ENCODE data around the gene RETN. TPM values are rescaled to one million over a fixed set of nuclear protein-coding genes. Genes with fewer than 3 reads are reported as not detected.

The RETN gene
- total RNA-seq, 4 donors from 2014 or later = not detected

DNA sequence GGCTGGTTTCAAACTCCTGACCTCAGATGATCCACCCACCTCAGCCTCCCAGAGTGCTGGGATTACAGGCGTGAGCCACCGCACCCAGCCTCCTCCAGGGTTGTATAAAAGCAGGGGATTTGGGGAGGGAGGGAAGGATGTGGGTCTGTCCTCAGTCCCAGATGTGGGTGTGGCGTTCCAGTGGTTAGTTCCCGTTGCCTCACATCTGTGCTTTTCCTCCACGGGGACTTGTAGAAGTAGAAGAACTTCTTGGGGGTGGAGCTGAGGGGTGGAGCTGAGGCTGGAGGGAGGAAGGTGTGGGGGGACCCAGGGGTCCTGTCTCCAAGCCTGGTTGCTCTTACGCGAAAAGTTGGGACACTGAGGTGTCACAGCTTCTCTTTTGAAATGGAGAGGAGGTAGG lies 7.5 kb downstream of the RETN start:
- no peak overlapping the region for H3K27ac ChIP-seq
- no peaks in the 10 kb centered on the region for H3K27me3 ChIP-seq
- TF ChIP-seq, protein P1, sequence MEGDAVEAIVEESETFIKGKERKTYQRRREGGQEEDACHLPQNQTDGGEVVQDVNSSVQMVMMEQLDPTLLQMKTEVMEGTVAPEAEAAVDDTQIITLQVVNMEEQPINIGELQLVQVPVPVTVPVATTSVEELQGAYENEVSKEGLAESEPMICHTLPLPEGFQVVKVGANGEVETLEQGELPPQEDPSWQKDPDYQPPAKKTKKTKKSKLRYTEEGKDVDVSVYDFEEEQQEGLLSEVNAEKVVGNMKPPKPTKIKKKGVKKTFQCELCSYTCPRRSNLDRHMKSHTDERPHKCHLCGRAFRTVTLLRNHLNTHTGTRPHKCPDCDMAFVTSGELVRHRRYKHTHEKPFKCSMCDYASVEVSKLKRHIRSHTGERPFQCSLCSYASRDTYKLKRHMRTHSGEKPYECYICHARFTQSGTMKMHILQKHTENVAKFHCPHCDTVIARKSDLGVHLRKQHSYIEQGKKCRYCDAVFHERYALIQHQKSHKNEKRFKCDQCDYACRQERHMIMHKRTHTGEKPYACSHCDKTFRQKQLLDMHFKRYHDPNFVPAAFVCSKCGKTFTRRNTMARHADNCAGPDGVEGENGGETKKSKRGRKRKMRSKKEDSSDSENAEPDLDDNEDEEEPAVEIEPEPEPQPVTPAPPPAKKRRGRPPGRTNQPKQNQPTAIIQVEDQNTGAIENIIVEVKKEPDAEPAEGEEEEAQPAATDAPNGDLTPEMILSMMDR (IDR thresholded peaks at IDR 0.05) = no peak
- TF ChIP-seq POLR2A (IDR thresholded peaks at IDR 0.05) = no peak

DNA sequence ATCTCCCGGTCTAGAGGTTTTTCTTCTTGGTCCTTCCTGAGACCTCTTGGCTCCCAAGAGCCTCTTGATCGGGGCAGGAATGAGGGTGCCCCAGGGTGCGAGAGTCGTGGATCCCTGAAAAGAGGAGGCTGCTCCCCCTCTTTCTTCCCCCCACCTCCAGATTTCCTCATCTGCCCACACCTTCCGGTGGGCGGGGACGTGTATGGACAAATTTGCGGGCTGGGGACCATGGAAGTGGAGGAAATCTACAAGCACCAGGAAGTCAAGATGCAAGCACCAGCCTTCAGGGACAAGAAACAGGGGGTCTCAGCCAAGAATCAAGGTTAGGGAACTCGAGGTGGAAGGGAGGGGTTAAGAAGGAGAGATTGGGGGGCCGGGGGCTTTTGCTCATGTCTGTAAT lies 8.0 kb downstream of the RETN start, which contains the start of gene MCEMP1:
TSS of gene MCEMP1 (plus strand) at position 237 of the 400 bp plus-strand sequence. CDS start at position 268, 31 bp downstream.
- no peaks in the 10 kb centered on the region for H3K36me3 ChIP-seq
- no peak for DNase-seq
- TF ChIP-seq, protein P1 (IDR thresholded peaks at IDR 0.05) = no peak
- H3K27ac ChIP-seq = no peak within 1 kb of the TSS
- H3K4me3 ChIP-seq = no peak within 1 kb of the TSS
- H3K9me3 ChIP-seq = no peaks in the 10 kb centered on the region
- H3K27me3 ChIP-seq = no peaks in the 10 kb centered on the region
- H3K4me1 ChIP-seq = peaks cover 0 to 12% (median 2%) of the 10 kb centered on the region in 4 donors

More for the DNA sequence above, 7.5 kb downstream of the RETN start:
- Histone ChIP-seq H3K4me1 (peaks cover 0 to 11% (median 2%) of the 10 kb centered on the region in 4 donors), H3K4me3 (no peak overlapping the region), H3K36me3 (no peaks in the 10 kb centered on the region), H3K9me3 (no peaks in the 10 kb centered on the region)
- peak in 1 of 3 donors; percentile 33 for DNase-seq

DNA sequence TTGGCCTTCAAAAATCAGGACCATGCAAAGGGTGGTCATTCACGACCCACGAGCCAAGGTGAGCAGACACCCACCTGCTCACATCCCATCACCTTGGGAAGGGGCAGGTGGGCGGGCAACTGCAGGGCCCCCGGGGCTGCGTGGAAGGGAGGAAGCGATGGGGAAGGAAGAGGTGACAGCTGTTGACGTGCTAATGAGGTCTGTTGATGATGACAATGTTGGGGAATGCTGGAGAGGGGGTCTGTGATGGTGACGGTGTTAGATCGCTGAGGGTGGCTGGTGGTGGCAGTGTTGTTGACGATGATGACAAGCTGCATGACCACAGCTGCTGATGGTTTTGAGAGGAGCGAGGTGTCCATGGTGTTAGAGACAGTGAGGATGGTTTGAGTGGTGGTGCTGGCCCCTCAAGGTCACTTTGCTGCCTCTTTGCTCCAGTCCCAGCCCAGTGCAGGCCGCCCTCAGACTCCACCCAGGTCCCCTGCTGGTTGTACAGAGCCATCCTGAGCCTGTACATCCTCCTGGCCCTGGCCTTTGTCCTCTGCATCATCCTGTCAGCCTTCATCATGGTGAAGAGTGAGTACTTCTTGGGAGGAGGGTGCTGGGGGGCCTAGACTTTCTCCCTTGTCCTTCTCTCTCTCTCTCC lies 8.9 kb downstream of the RETN start:
- H3K36me3 ChIP-seq = peaks cover 0 to 6% (median 0%) of the 10 kb centered on the region in 3 donors
- H3K4me1 ChIP-seq = peaks cover 0 to 18% (median 2%) of the 10 kb centered on the region in 4 donors
- TF ChIP-seq, protein P1 (IDR thresholded peaks at IDR 0.05) = no peak
- no peak overlapping the region for H3K4me3 ChIP-seq
- H3K27me3 ChIP-seq = no peaks in the 10 kb centered on the region
- no peak for DNase-seq
- H3K9me3 ChIP-seq = no peaks in the 10 kb centered on the region
- H3K27ac ChIP-seq = no peak overlapping the region

DNA sequence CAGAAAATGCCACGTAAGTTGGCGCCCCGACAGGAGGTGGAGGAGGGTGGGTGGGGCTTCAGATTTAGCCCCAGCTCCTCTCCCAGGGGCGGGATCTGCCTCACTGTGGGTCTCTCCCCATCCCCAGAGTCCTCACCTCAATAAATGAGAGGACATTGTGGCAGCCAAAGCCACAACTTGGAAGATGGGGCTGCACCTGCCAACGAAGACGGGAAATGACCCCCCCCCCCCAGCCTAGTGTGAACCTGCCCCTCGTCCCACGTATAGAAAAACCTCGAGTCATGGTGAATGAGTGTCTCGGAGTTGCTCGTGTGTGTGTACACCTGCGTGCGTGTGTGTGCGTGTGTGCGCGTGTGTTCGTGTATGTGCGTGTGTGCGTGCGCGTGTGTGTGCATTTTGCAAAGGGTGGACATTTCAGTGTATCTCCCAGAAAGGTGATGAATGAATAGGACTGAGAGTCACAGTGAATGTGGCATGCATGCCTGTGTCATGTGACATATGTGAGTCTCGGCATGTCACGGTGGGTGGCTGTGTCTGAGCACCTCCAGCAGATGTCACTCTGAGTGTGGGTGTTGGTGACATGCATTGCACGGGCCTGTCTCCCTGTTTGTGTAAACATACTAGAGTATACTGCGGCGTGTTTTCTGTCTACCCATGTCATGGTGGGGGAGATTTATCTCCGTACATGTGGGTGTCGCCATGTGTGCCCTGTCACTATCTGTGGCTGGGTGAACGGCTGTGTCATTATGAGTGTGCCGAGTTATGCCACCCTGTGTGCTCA lies 10.3 kb downstream of the RETN start:
- no peak overlapping the region for H3K27ac ChIP-seq
- H3K9me3 ChIP-seq = no peaks in the 10 kb centered on the region
- no peaks in the 10 kb centered on the region for H3K27me3 ChIP-seq
- peaks cover 0 to 18% (median 2%) of the 10 kb centered on the region in 4 donors for H3K4me1 ChIP-seq
- H3K36me3 ChIP-seq = peaks cover 0 to 20% (median 0%) of the 10 kb centered on the region in 3 donors
- TF ChIP-seq, protein P1 (IDR thresholded peaks at IDR 0.05) = peak in 5 of 6 experiments; percentile 10 to 55 (median 40)
- no peak for TF ChIP-seq POLR2A (IDR thresholded peaks at IDR 0.05)
- peak in 2 of 3 donors; percentile 83 to 85 for DNase-seq
- no peak overlapping the region for H3K4me3 ChIP-seq

DNA sequence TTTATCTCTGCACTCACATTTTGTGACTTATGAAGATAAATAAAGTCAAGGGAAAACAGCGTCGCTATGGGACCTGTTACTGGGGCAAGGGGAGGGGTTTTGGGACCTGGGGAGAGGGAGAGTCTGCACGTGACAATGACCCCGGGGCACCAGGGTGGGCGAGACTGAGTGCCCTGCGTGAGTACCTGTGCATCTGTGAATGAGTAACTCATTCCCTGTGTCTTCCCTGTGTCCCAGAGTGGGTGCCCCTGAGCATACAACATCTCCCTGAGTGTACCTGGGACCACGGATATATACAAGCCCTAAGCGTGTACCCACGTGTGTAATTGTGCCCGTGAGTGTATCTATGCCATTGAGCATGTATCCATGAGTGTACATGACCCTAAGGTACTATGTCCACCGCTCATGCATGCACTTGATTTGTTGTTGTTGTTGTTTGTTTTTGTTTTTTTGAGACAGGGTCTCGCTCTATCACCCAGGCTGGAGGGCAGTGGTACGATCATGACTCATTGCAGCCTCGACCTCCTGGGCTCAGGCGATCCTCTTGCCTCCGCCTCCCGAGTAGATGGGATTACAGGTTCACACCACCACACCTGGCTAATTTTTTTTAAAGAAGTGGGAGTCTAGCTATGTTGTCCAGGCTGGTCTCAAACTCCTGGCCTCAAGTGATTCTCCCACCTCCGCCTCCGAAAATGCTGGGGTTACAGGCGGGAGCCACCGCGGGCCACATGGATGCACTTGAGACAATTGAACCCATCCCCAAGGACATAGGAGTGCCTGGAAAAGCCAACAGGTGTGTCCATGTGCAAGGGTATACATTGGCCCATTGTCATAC lies 11.1 kb downstream of the RETN start:
- no peak for DNase-seq
- TF ChIP-seq, protein P1 (IDR thresholded peaks at IDR 0.05) = no peak
- no peak for TF ChIP-seq POLR2A (IDR thresholded peaks at IDR 0.05)
- H3K9me3 ChIP-seq = no peaks in the 10 kb centered on the region
- H3K36me3 ChIP-seq = peaks cover 0 to 21% (median 0%) of the 10 kb centered on the region in 3 donors
- peak overlapping the region; percentile 59 to 97 (median 94) for H3K4me3 ChIP-seq
- H3K4me1 ChIP-seq = peaks cover 0 to 18% (median 2%) of the 10 kb centered on the region in 4 donors
- H3K27me3 ChIP-seq = no peaks in the 10 kb centered on the region
- H3K27ac ChIP-seq = peak overlapping the region in 2 of 4 donors; percentile 83 to 95

All from Peyer's patch (tissue), 4 donors.